Natural killer cell (primary cell): ENCODE measurements around the gene MAP2K7. TPM values are rescaled to one million over a fixed set of nuclear protein-coding genes. Genes with fewer than 3 reads are reported as not detected.
"Not testable (repeated sequence)": the region's sequence is repeated elsewhere in the genome, so short reads cannot be mapped to it uniquely, and the experiment has no call there.

ENCODE experiments used
- ATAC-seq, 3 donors: fragments of 150-1000 bp in 2 of 3; fragments of 200-7000 bp in 1 of 3; cut with Tn5 transposase; 1 replicate in 1 of 3; 2 replicates in 2 of 3; pipeline ENCODE4 v1.10.0; 2021; ENCODE audit warnings: mild to moderate bottlenecking in 2 of 3, moderate library complexity in 2 of 3
- DNase-seq, 2 donors: peaks; one replicate each; pipeline versions ENCODE4 v3.0.0 to v3.0.0-alpha.2; 2013 to 2021; ENCODE audit warnings: mixed read lengths in 1 of 2
- H3K27ac ChIP-seq: one replicate; pipeline ENCODE4 v1.5.1; 2013; ENCODE audit warnings: mild to moderate bottlenecking, low read length
- H3K27me3 ChIP-seq: one replicate; pipeline ENCODE4 v1.6.1; 2013; ENCODE audit warnings: low read length; ENCODE audit not compliant: control insufficient read depth, insufficient read depth
- H3K36me3 ChIP-seq: one replicate; pipeline ENCODE4 v1.6.1; 2013; ENCODE audit warnings: low read length; ENCODE audit not compliant: control insufficient read depth, insufficient read depth
- H3K4me1 ChIP-seq: one replicate; pipeline ENCODE4 v1.6.1; 2013; ENCODE audit warnings: low read length; ENCODE audit not compliant: control insufficient read depth, insufficient read depth
- H3K4me3 ChIP-seq: one replicate; pipeline ENCODE4 v1.5.1; 2013; ENCODE audit warnings: low read length
- H3K9me3 ChIP-seq: one replicate; pipeline ENCODE4 v1.6.1; 2013; ENCODE audit warnings: low read length; ENCODE audit not compliant: control insufficient read depth, insufficient read depth
- H3K27ac Mint-ChIP-seq, 2 donors: one replicate each; pipeline ENCODE4 v1.8.0; 2022; ENCODE audit warnings: mild to moderate bottlenecking in 2 of 2, mixed read lengths in 2 of 2, moderate library complexity in 1 of 2
- H3K27me3 Mint-ChIP-seq, 2 donors: one replicate each; pipeline ENCODE4 v1.8.0; 2022; ENCODE audit warnings: low read depth in 2 of 2, mixed read lengths in 2 of 2
- H3K36me3 Mint-ChIP-seq: one replicate; pipeline ENCODE4 v1.8.0; 2022; ENCODE audit warnings: mixed read lengths
- H3K4me1 Mint-ChIP-seq, 2 donors: one replicate each; pipeline ENCODE4 v1.8.0; 2022; ENCODE audit warnings: mixed read lengths in 2 of 2
- H3K4me3 Mint-ChIP-seq: one replicate; pipeline ENCODE4 v1.8.0; 2022; ENCODE audit warnings: mild to moderate bottlenecking, moderate library complexity, mixed read lengths
- H3K9me3 Mint-ChIP-seq, 2 donors: one replicate each; pipeline ENCODE4 v1.8.0; 2022; ENCODE audit warnings: mixed read lengths in 2 of 2
- CTCF ChIP-seq: fragments of 200-600 bp; IDR thresholded peaks from one replicate; pipeline ENCODE4 v1.8.0; 2022; ENCODE audit warnings: antibody characterized with exemption
- WGBS: methylation state at CpG from one replicate; pipeline ENCODE4 v1.1.7; 2013; ENCODE audit warnings: missing lambda C conversion rate; ENCODE audit not compliant: insufficient coverage; 5-methylcytosine and 5-hydroxymethylcytosine counted together
- intact Hi-C: fragments of 100-400 bp; cut with micrococcal nuclease; formaldehyde crosslinking; loops from one replicate; pipeline ENCODE4 v1.14.2; 2022
- total RNA-seq, 4 donors: library from RNA; stranded (reverse); fragments of 120-200 nt in 1 of 4; gene quantifications; one replicate each; pipeline versions ENCODE4 v1.2.3 to v1.2.4, GENCODE V29; 2013 to 2022

Gene MAP2K7
- total RNA-seq, 3 donors from 2014 or later (not counting 1 experiment from before 2014, with no cell fraction given): 131 to 218 (median 159) TPM

- H3K36me3 ChIP-seq: peaks cover 10% of the 10 kb centered on the region
- peak; percentile 59 for TF ChIP-seq CTCF
- peak in 2 of 3 donors; percentile 6 to 10 for ATAC-seq
- no peaks in the 10 kb centered on the region for H3K36me3 Mint-ChIP-seq
- H3K9me3 ChIP-seq: no peaks in the 10 kb centered on the region
- intact Hi-C loops: no loop called here
- no peak overlapping the region for H3K27ac ChIP-seq
- H3K27me3 ChIP-seq: peaks cover 29% of the 10 kb centered on the region
- H3K27me3 Mint-ChIP-seq: peaks cover 0 to 26% of the 10 kb centered on the region in 2 donors
- H3K9me3 Mint-ChIP-seq: no peaks in the 10 kb centered on the region
- WGBS: 1% methylated on average over 71 of the region's 71 CpGs
- peak overlapping the region; percentile 71 to 76 for H3K27ac Mint-ChIP-seq
- H3K4me3 ChIP-seq: no peak overlapping the region
- peaks cover 57% of the 10 kb centered on the region for H3K4me1 ChIP-seq
- peak; percentile 61 to 78 for DNase-seq
- peaks cover 21 to 38% of the 10 kb centered on the region in 2 donors for H3K4me1 Mint-ChIP-seq
- H3K4me3 Mint-ChIP-seq: peak overlapping the region; percentile 83
Measured at GRCh38 chr19:7917267-7918061, 13.8 kb downstream of the MAP2K7 start.

GRCh38 chr19:7918062-7918614 lies 14.5 kb downstream of the MAP2K7 start:
- H3K36me3 Mint-ChIP-seq, DNase-seq, ATAC-seq, H3K9me3 ChIP-seq, H3K4me3 ChIP-seq, H3K9me3 Mint-ChIP-seq, intact Hi-C loops, H3K27ac ChIP-seq: not testable (repeated sequence)
- H3K4me1 Mint-ChIP-seq: peaks cover 21 to 34% of the 10 kb centered on the region in 2 donors
- Histone ChIP-seq H3K36me3 (peaks cover 11% of the 10 kb centered on the region), H3K4me1 (peaks cover 57% of the 10 kb centered on the region), H3K27me3 (peaks cover 29% of the 10 kb centered on the region)
- H3K4me3 Mint-ChIP-seq: peak overlapping the region; percentile 66
- WGBS: 27% methylated on average over 20 of the region's 29 CpGs
- H3K27ac Mint-ChIP-seq: peak overlapping the region; percentile 59 to 76
- H3K27me3 Mint-ChIP-seq: peaks cover 0 to 24% of the 10 kb centered on the region in 2 donors
- peak; percentile 10 for TF ChIP-seq CTCF

- Histone ChIP-seq H3K4me1 (peaks cover 57% of the 10 kb centered on the region), H3K27me3 (peaks cover 29% of the 10 kb centered on the region), H3K4me3 (no peak overlapping the region), H3K27ac (no peak overlapping the region), H3K9me3 (no peaks in the 10 kb centered on the region), H3K36me3 (peaks cover 11% of the 10 kb centered on the region)
- WGBS: 45% methylated on average over 42 of the region's 42 CpGs
- Mint-ChIP-seq H3K4me1 (peaks cover 21 to 37% of the 10 kb centered on the region in 2 donors), H3K36me3 (no peaks in the 10 kb centered on the region), H3K9me3 (no peaks in the 10 kb centered on the region), H3K4me3 (peak overlapping the region; percentile 90), H3K27ac (peak overlapping the region in 1 of 2 donors; percentile 59), H3K27me3 (peaks cover 0 to 24% of the 10 kb centered on the region in 2 donors)
- DNase-seq (no peak), ATAC-seq (no peak)
- TF ChIP-seq CTCF: no peak
- intact Hi-C loops: no loop called here
Measured at GRCh38 chr19:7918615-7919421, 15.1 kb downstream of the MAP2K7 start.
